IPS-20b (cell line): ENCODE measurements around the gene HNRNPA3.
"Not testable (repeated sequence)": the region's sequence is repeated elsewhere in the genome, so short reads cannot be mapped to it uniquely, and the experiment has no call there.

Experiments
- H3K27ac ChIP-seq: one replicate; pipeline ENCODE4 v1.5.1; 2013; ENCODE audit warnings: low read length
- H3K27me3 ChIP-seq: 2 replicates; pipeline ENCODE4 v1.6.1; 2013; ENCODE audit warnings: mild to moderate bottlenecking, low read length, inconsistent platforms; ENCODE audit not compliant: insufficient read depth
- H3K36me3 ChIP-seq: 2 replicates; pipeline ENCODE4 v1.6.1; 2013; ENCODE audit warnings: low read depth, mild to moderate bottlenecking, inconsistent platforms, low read length, moderate library complexity; ENCODE audit not compliant: insufficient read depth
- H3K4me1 ChIP-seq: 2 replicates; pipeline ENCODE4 v1.6.1; 2013; ENCODE audit warnings: mild to moderate bottlenecking, control low read depth, inconsistent platforms, low read length, moderate library complexity; ENCODE audit not compliant: insufficient read depth
- H3K4me3 ChIP-seq: 2 replicates; pipeline ENCODE4 v1.5.1; 2013; ENCODE audit warnings: mild to moderate bottlenecking, low read length, inconsistent platforms
- H3K9ac ChIP-seq: 2 replicates; pipeline ENCODE4 v1.6.1; 2013; ENCODE audit warnings: low read depth, mild to moderate bottlenecking, inconsistent platforms, low read length, moderate library complexity
- H3K9me3 ChIP-seq: 2 replicates; pipeline ENCODE4 v1.6.1; 2013; ENCODE audit warnings: mild to moderate bottlenecking, low read depth, low read length, inconsistent platforms; ENCODE audit not compliant: insufficient read depth

Gene HNRNPA3

DNA sequence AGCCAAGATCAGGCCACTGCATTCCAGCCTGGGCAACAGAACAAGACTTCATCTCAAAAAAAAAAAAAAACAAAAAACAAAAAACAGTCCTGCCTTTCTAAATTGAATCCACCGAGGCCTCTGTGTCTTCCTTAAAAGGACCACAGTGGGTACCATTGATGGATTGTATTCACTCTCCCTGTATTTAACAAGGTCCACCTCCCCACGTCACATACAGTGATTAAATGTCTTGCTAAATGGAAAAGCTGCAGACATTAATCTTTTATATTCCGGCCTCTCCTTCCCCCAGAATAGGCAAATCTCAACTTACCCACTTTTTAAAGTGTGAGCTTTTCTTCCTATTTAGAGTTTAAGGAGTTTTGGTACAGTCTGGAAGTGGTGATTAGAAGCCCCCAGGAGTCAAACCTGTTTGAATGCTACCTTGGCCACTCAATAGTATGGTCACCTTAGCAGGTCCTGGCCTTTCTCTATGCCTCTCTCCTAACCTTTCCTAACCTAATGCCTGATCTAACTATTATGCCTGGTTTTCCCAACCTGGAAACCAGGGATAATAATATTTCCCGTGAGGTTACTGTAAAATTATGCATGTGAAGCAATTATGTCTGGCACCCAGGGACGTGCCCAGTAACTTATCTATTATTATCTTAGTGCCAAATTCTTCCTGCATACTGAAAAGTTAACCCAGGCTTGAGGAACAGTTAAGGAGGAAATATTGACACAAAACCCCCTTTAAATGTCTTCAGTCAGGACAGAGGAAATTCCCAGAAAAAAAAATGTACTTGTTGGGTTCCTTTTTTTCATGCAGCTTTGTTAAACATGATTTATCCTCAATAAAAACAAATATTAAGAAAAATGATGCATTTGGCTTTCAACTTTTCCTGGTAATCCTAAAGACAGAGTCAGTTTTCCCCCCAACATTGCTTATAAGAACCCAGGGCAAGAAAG, 48.8 kb downstream of the HNRNPA3 start:
- Histone ChIP-seq H3K36me3 (peaks cover 4% of the 10 kb centered on the region), H3K4me1 (peaks cover 11% of the 10 kb centered on the region; the same call in 1 of the 2 replicates), H3K27ac (no peak overlapping the region), H3K4me3 (peak overlapping the region; percentile 75), H3K27me3 (no peaks in the 10 kb centered on the region), H3K9me3 (peaks cover 7% of the 10 kb centered on the region), H3K9ac (no peak overlapping the region)

DNA sequence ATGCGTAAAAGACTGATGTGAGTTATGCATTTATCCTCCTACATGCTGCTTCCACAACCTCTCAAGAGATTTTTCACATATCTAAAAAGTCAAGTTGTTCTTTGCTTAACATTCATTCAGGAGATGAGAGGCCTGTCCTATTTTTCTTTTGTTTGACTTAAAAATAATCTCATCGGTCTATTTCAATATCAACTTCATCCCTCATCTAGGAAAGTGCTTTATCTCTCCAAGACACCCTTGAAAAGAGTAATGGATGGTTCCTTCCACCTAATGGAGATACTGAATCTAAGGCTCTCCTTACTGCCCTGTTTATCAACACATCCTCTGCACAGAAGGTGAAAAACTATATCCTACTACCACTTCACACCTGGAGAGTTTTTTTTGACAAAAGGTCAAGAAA, 49.5 kb downstream of the HNRNPA3 start:
- no peaks in the 10 kb centered on the region for H3K27me3 ChIP-seq
- peaks cover 4% of the 10 kb centered on the region for H3K36me3 ChIP-seq
- peaks cover 16% of the 10 kb centered on the region; the same call in 1 of the 2 replicates for H3K4me1 ChIP-seq
- H3K9ac ChIP-seq, result no peak overlapping the region
- H3K9me3 ChIP-seq, result peaks cover 7% of the 10 kb centered on the region
- peak overlapping the region; percentile 75 for H3K4me3 ChIP-seq
- no peak overlapping the region for H3K27ac ChIP-seq

- Histone ChIP-seq H3K27ac (no peak overlapping the region), H3K9ac (peak overlapping the region; percentile 95), H3K4me3 (peak overlapping the region; percentile 75), H3K9me3 (peaks cover 4% of the 10 kb centered on the region), H3K4me1 (peaks cover 16% of the 10 kb centered on the region; the same call in 1 of the 2 replicates), H3K36me3 (peaks cover 3% of the 10 kb centered on the region), H3K27me3 (no peaks in the 10 kb centered on the region)
Measured at GRCh38 chr2:177262958-177263450, 50.4 kb downstream of the HNRNPA3 start.

GRCh38 chr2:177263451-177264208, 51.0 kb downstream of the HNRNPA3 start:
- Histone ChIP-seq H3K27ac (peak overlapping the region; percentile 27), H3K9me3 (no peaks in the 10 kb centered on the region; the same call in 1 of the 2 replicates), H3K4me3 (peak overlapping the region; percentile 75), H3K9ac (peak overlapping the region; percentile 95), H3K36me3 (no peaks in the 10 kb centered on the region), H3K27me3 (no peaks in the 10 kb centered on the region), H3K4me1 (peaks cover 16% of the 10 kb centered on the region; the same call in 1 of the 2 replicates)

- Histone ChIP-seq H3K27ac (peak overlapping the region; percentile 27), H3K4me1 (peaks cover 16% of the 10 kb centered on the region; the same call in 1 of the 2 replicates)
Measured at GRCh38 chr2:177264209-177264692, 51.7 kb downstream of the HNRNPA3 start.

DNA sequence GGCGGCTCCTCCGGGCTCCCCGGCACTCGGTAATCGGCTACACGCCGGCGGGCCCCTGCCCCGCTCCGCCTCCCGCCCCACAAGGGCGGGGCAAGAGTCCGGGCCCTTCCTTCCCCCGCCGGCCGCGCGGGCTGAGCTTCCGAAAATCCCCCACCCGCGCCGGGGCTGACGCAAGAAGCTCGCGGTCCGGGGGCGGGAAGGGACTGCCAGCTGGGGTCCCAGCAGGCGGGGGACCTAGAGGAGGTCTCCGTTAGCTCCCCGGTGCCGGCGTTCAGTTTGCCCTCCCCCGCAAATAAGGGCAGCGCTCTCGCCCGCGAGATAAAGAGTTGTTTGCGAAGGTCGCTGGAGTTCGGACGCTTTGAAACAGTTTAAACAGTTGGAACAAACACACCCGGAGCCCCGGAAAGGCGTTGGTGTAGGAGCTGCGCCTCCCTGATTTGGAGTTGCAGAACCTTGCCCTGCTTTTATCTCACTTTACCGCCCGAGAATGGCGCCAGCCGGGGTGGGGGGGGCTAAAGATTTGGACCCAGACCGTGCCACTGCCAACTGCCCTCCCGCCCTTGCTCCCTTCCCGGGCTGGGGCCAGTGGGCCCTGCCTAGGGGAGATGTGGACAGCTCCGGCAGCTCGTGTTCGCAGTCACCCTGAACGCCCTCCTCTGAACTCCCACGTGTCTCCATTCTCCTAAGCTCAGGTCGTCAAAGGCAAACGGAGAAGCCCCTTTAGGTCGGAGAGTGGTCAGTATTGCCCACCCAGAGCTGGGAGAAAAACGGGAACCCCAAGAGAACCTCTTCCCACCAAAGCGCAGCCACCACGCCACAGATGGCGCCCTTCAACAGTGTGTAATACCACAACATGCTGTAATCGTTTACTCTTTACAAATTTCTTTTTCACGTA, 52.3 kb downstream of the HNRNPA3 start, which contains the start of gene NFE2L2:
TSS of gene NFE2L2 (minus strand) at position 35 of the 895 bp plus-strand sequence. CDS start 151 bp downstream, outside the sequence.
- no peaks in the 10 kb centered on the region for H3K27me3 ChIP-seq

More at GRCh38 chr2:177264209-177264692, 51.7 kb downstream of the HNRNPA3 start:
- Histone ChIP-seq H3K4me3 (peak overlapping the region; percentile 75; the same call in 1 of the 2 replicates), H3K27me3 (no peaks in the 10 kb centered on the region), H3K36me3 (no peaks in the 10 kb centered on the region), H3K9me3 (no peaks in the 10 kb centered on the region), H3K9ac (peak overlapping the region; percentile 95; the same call in 1 of the 2 replicates)

GRCh38 chr2:177265824-177266817, 53.5 kb downstream of the HNRNPA3 start:
- H3K27ac ChIP-seq, result no peak overlapping the region
- peak overlapping the region; percentile 75 for H3K4me3 ChIP-seq

More for the DNA sequence above, 52.3 kb downstream of the HNRNPA3 start, which contains the start of gene NFE2L2:
- Histone ChIP-seq H3K4me1 (peaks cover 16% of the 10 kb centered on the region; the same call in 1 of the 2 replicates), H3K9ac (peak within 1 kb of the TSS; percentile 95), H3K27ac (peak within 1 kb of the TSS; percentile 87), H3K9me3 (no peaks in the 10 kb centered on the region), H3K36me3 (no peaks in the 10 kb centered on the region), H3K4me3 (peak within 1 kb of the TSS; percentile 75)

GRCh38 chr2:177266955-177267354, 54.4 kb downstream of the HNRNPA3 start:
- H3K9me3 ChIP-seq, H3K9ac ChIP-seq, H3K36me3 ChIP-seq, H3K4me3 ChIP-seq, H3K27me3 ChIP-seq, H3K27ac ChIP-seq: not testable (repeated sequence)
- peaks cover 16% of the 10 kb centered on the region; the same call in 1 of the 2 replicates for H3K4me1 ChIP-seq

More at GRCh38 chr2:177265824-177266817, 53.5 kb downstream of the HNRNPA3 start:
- Histone ChIP-seq H3K36me3 (no peaks in the 10 kb centered on the region), H3K9me3 (no peaks in the 10 kb centered on the region), H3K9ac (peak overlapping the region; percentile 95; the same call in 1 of the 2 replicates), H3K4me1 (peaks cover 16% of the 10 kb centered on the region; the same call in 1 of the 2 replicates), H3K27me3 (no peaks in the 10 kb centered on the region)

DNA sequence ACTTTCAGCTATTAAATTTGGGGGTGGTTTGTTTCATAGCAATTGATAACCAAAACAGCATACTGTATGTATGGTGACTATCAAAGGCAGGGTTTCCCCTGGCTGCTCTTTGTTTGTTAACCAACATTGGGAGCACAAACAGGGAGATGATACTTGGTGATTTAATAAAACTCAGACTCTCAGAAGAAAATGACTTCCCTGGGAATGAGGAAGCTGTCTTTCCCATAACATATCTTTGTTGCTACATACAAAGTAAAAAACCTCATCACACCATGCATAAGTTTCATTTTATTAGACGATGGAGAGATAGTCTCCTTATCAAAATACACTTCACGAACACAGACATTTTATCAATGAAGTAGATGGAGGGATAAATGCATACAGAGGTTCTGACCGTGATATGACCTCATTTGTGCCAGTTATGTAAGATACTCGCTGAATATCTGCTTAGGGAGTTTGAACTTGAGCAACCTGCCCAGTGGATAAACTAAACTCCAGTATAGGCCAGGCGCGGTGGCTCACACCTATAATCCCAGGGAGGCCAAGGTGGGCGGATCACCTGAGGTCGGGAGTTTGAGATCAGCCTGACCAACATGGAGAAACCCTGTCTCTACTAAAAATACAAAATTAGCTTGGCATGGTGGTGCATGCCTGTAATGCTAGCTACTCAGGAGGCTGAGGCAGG, 55.7 kb downstream of the HNRNPA3 start:
- Histone ChIP-seq H3K4me3 (no peak overlapping the region), H3K9me3 (no peaks in the 10 kb centered on the region), H3K4me1 (peaks cover 17% of the 10 kb centered on the region; the same call in 1 of the 2 replicates), H3K9ac (no peak overlapping the region), H3K27ac (no peak overlapping the region), H3K36me3 (no peaks in the 10 kb centered on the region), H3K27me3 (no peaks in the 10 kb centered on the region)
